Kidney glomerular epithelial cell (primary cell): ENCODE data around the gene TMEM92.
"Not testable (repeated sequence)": the region's sequence is repeated elsewhere in the genome, so short reads cannot be mapped to it uniquely, and the experiment has no call there.

Experiments
- DNase-seq: peaks from one replicate; lab custom pipeline; 2025; lab: John Stamatoyannopoulos, UW

The TMEM92 gene

GRCh38 chr17:50276588-50277356, 2.5 kb downstream of the TMEM92 start:
- no peak for DNase-seq

- no peak for DNase-seq
Measured at GRCh38 chr17:50277357-50277754, 3.1 kb downstream of the TMEM92 start.

DNA sequence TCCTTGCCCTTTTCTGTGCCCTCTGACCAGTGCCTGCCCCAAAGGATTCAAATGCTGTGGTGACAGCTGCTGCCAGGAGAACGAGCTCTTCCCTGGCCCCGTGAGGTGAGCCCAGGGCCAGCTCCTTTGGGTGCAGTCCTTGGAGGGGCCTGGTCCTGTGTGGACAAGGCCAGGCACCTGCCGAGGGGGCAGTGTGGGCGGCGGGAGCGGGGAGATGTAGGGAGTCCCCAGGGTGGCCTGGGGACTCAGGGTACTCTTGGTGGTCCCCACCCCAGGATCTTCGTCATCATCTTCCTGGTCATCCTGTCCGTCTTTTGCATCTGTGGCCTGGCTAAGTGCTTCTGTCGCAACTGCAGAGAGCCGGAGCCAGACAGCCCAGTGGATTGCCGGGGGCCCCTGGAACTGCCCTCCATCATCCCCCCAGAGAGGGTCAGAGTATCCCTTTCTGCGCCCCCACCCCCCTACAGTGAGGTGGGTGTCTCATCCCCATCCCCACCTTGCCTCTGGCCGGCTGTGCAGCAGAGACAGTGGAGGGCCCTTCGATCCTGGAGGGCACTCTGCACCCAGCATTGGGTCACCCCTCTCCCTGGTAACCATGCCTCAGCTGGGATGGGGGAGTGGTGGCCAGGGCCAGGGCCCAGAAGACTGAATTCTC, 4.4 kb downstream of the TMEM92 start:
- DNase-seq = no peak

DNA sequence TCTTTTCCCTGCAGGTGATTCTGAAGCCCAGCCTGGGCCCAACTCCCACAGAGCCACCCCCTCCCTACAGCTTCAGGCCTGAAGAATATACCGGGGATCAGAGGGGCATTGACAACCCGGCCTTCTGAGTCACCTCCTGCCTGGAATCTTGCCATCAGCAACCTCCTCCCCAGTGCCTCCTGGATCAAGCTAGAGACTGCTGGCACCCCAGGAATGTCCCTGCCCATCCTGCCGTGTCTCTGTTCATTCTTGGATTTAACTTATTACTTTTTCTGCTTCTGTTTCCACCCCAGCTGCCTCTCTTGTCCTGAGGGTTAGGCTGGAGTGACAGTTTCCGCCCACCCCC, 4.9 kb downstream of the TMEM92 start:
- DNase-seq = peak; percentile 65

DNA sequence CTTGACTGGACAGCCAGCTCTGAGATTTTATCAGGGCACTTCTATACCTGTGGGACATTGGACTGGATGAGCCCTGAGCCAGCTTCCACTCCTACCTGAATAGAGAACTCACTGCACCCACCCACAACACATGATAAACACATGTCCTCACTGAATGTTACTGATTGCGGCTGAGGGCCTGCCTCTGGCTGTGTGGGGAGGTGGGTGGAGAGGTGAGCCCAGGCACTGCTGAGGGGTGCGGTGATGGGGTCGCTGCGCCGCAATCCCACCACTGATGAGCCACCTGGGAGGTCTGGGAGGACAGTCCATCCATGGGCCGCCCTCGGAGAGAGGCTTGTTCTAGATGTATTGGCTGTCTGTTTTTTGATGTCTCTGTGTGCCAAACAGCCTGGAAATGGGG, 5.4 kb downstream of the TMEM92 start:
- no peak for DNase-seq

- no peak for DNase-seq
Measured at GRCh38 chr17:50280068-50280467, 5.8 kb downstream of the TMEM92 start.

GRCh38 chr17:50280801-50281441, 6.7 kb downstream of the TMEM92 start:
- no peak for DNase-seq

DNA sequence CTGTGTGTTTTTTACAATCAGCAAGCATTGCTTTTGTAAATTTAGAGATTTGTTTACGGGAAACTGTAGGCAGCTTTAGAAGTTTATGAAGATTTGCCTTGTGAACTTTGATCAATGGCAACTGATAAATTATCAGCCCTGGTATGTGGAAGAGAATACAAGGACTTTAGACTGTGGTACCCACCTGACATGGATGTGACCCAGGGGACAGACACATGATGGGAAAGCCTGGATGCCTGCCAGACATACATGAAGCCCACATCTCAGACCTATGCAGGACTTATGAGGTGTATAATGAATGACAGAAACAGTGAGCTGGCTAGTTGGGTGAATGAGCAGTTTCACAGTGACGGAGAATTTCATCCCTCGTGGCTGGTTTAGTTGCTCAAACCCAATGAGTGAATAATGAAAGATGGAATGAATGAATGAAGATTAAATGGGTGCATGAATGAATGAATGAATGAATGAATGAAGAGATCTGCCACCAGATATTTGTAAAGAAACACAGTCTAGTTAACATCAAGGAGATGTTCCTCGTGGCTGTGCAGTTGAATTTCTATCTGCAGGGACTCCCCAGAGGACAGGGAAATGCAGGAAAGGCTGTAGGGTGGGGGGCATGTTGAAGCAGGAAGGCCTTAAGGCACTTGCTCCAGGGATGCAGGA, 7.6 kb downstream of the TMEM92 start:
- DNase-seq = no peak

DNA sequence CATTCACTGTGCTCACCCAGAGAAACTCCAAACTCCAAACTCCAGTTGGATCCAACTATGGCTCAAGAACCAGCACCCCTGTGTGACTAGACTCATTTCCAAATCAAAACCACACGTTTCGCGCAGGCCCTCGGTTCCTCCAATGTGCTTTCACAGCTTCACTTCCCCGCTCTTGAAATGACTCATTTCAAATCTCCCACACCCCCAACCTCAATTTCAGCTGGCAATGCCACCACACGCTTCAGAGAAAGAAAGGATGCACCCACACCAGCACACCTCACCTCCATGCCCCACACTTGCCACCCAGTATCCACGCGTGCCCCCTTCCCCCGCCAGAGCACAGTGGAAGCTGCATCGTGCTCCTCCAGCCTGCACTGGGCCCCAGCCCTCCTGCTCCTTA, 9.0 kb downstream of the TMEM92 start:
- DNase-seq = no peak

GRCh38 chr17:50283714-50284113, 9.4 kb downstream of the TMEM92 start:
- DNase-seq = no peak

DNA sequence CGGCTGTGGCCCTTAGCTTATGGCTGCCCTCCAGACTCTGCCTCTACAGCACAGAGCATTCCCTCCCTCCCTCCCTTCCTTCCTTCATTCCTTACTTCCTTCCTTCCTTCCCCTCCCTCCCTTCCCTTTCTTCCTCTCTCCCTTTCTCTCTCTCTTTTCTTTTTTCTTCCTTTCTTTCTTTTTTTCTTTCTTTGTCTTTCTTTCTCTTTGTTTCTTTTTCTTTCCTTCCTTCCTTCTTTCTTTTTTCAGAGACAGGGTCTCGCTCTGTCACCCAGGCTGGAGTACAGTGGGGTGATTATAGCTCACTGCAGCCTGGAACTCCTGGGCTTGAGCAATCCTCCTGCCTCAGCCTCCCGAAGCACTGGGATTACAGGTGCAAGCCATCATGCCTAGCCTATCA, 11.7 kb downstream of the TMEM92 start:
- no peak for DNase-seq

DNA sequence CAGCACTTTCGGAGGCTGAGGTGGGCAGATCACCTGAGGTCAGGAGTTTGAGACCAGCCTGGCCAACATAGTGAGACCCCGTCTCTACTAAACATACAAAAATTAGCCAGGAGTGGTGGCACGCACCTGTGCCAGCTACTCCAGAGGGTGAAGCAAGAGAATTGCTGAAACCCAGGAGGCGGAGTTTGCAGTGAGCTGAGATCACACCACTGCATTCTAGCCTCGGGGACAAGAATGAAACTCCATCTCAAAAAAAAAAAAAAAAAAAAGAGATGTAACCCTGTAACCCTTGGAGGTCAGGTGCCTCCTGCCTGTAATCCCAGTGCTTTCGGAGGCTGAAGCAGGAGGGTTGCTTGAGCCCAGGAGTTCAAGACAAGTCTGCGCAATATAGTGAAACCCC, 13.0 kb downstream of the TMEM92 start:
- DNase-seq = not testable (repeated sequence)

GRCh38 chr17:50288306-50288705, 14.0 kb downstream of the TMEM92 start:
- no peak for DNase-seq

- no peak for DNase-seq
Measured at GRCh38 chr17:50289278-50289677, 15.0 kb downstream of the TMEM92 start.

DNA sequence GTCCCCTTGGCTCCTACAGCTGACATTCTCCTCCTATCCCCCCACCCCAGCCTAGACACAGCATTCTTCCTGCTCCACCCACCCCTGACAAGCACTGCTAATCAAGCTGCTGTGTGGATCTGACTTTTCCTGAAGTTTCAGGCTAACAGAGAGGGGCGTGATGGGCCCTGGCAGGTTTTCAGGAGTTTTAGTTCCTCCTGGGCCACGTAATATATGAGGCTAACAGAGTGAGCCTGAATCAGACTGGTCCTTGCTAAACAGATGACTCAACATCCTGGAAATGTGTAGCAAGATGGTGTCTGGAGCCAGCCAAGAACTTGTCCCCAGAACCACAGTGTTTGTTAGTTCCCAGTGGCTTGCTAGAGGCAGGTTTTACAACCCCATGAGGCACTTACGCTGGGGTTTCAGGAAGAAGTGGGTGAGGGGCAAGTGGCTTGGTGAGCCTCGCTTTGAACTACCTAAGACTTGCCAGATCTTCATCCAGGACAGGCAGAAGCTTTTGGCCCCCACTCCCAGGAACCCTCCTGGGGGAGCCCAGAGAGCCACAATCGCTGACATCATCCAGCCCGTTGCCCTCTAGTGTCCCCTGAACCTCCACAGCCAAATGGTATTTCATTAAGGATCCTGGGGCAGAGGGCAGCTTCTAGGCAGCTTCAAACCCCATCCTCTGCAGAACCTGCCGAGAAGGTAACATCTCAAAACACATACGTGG, 15.9 kb downstream of the TMEM92 start:
- DNase-seq = peak; percentile 78

GRCh38 chr17:50290933-50291332, 16.7 kb downstream of the TMEM92 start:
- DNase-seq = no peak

DNA sequence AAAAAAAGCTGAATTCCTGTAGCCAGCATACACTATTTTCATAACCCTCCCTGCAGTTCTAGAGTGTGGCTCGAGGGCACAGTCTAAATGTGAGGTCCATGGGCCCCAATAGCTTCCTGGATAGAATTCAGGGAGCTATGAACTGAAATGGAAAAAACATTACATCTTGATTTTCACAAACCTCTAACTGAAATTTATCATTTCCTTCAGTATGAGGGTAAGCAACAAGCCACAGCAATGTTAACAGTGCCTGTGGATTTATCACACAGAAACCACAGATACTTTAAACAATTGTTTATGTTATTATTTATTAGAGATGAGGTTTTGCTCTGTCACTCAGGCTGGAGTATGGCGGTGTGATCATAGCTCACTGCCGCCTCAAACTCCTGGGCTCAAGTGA, 18.2 kb downstream of the TMEM92 start:
- no peak for DNase-seq

GRCh38 chr17:50295021-50295420, 20.8 kb downstream of the TMEM92 start:
- no peak for DNase-seq

DNA sequence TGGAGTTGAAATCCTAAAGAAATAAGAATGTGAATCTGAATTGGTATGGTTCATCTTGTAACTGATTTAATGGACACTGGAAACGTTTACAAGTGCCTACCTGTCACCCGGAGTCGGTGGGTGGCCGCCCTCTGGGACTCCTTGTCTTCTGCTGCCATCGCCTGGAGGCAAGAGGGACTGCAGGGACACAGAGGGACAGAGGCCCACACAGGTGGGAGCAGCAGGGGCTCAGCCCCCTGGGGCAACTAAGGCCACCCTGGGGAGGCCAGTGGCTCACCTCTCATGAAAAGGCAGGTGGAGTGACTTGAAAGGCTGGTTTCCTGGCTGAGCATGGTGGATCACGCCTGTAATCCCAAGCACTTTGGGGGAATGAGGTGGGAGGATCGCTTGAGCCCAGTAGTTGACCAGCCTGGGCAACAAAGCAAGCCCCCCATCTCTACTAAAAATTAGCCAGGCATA, 23.2 kb downstream of the TMEM92 start:
- peak; percentile 51 for DNase-seq

GRCh38 chr17:50298018-50298417, 23.8 kb downstream of the TMEM92 start:
- no peak for DNase-seq

DNA sequence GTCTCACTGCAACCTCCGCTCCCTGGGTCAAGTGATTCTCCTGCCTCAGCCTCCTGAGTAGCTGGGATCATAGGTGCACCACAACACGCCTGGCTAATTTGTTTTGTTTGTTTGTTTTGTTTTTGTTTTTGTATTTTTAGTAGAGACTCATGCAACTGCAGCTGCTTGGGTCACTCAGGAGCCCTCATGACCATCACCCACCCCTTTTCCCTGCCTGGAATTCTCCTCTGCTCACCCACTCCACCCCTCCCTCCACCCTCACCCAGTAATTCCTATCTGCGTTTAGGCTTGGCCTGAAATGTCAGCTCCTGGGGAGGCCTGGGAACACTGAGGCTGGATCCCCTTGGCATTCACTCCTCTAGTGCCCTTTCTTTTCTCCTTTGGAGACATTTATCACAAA, 25.5 kb downstream of the TMEM92 start:
- no peak for DNase-seq

GRCh38 chr17:50300824-50301223, 26.6 kb downstream of the TMEM92 start:
- DNase-seq = not testable (repeated sequence)
